Activated CD4-positive, alpha-beta memory T cell treated with anti-CD3 and anti-CD28 coated beads, Interleukin-2, amount 10 ng/mL, durations not matched to agents 7 days and 5 days (primary cell): Measurements from ENCODE around the gene LRRC10. TPM values are rescaled to one million over a fixed set of nuclear protein-coding genes. Genes with fewer than 3 reads are reported as not detected.

Source experiments
- CTCF ChIA-PET: fragments of 350-600 bp; sonication (Branson Sonifier 250); formaldehyde crosslinking; loops from one replicate; lab custom pipeline; 2021; ENCODE audit warnings: antibody characterized with exemption, inconsistent platforms; lab: Charles Lee
- POLR2A ChIA-PET: fragments of 350-600 bp; sonication (Branson Sonifier 250); formaldehyde crosslinking; loops from one replicate; lab custom pipeline; 2021; ENCODE audit warnings: antibody characterized with exemption; lab: Charles Lee
- DNase-seq: peaks from one replicate; pipeline ENCODE4 v3.0.0-alpha.2; 2020
- H3K27ac Mint-ChIP-seq: one replicate; pipeline ENCODE4 v1.8.0; 2021; ENCODE audit warnings: mild to moderate bottlenecking, mixed read lengths
- H3K27me3 Mint-ChIP-seq: one replicate; pipeline ENCODE4 v1.8.0; 2021; ENCODE audit warnings: mixed read lengths
- H3K36me3 Mint-ChIP-seq: one replicate; pipeline ENCODE4 v1.8.0; 2021; ENCODE audit warnings: low read depth, mixed read lengths
- H3K4me1 Mint-ChIP-seq: one replicate; pipeline ENCODE4 v1.8.0; 2021; ENCODE audit warnings: mixed read lengths
- H3K4me3 Mint-ChIP-seq: one replicate; pipeline ENCODE4 v1.8.0; 2021; ENCODE audit warnings: mild to moderate bottlenecking, mixed read lengths
- H3K9me3 Mint-ChIP-seq: one replicate; pipeline ENCODE4 v1.8.0; 2021; ENCODE audit warnings: mixed read lengths
- total RNA-seq, 2 experiments: library from RNA; stranded (reverse); gene quantifications; one replicate each; pipeline ENCODE4 v1.2.3, GENCODE V29; 2021

Gene LRRC10
- total RNA-seq = not detected

GRCh38 chr12:69610729-69611128, at the start of gene LRRC10:
LRRC10 (minus strand) TSS chr12:69610907; CDS start chr12:69610838, 69 bp downstream.
- POLR2A ChIA-PET = no interaction called here
- no peaks in the 10 kb centered on the region for H3K36me3 Mint-ChIP-seq
- no peak for DNase-seq
- no peaks in the 10 kb centered on the region for H3K4me1 Mint-ChIP-seq
- H3K9me3 Mint-ChIP-seq = no peaks in the 10 kb centered on the region
- CTCF ChIA-PET = interaction anchor here (0.6 to 3.1 kb wide), 5 partner anchors 20 to 781 kb away, joined by 3 to 9 read pairs (median 3); no protein-coding TSS in a partner anchor
- H3K4me3 Mint-ChIP-seq = no peak within 1 kb of the TSS
- peaks cover 6% of the 10 kb centered on the region for H3K27me3 Mint-ChIP-seq
- H3K27ac Mint-ChIP-seq = no peak within 1 kb of the TSS

- H3K27me3 Mint-ChIP-seq = peaks cover 20% of the 10 kb centered on the region
- no peaks in the 10 kb centered on the region for H3K9me3 Mint-ChIP-seq
- CTCF ChIA-PET = no interaction called here
- no peaks in the 10 kb centered on the region for H3K36me3 Mint-ChIP-seq
- H3K4me3 Mint-ChIP-seq = no peak overlapping the region
- POLR2A ChIA-PET = no interaction called here
- no peak for DNase-seq
- H3K27ac Mint-ChIP-seq = no peak overlapping the region
- H3K4me1 Mint-ChIP-seq = no peaks in the 10 kb centered on the region
These were observed 49.6 kb upstream of the LRRC10 start for GRCh38 chr12:69660164-69660863.

- POLR2A ChIA-PET = no interaction called here
- Mint-ChIP-seq H3K36me3 (no peaks in the 10 kb centered on the region), H3K27me3 (peaks cover 19% of the 10 kb centered on the region)
These were observed 47.5 kb upstream of the LRRC10 start for GRCh38 chr12:69658203-69658602.

GRCh38 chr12:69657376-69658137, 46.9 kb upstream of the LRRC10 start:
- Mint-ChIP-seq H3K36me3 (no peaks in the 10 kb centered on the region), H3K27ac (no peak overlapping the region), H3K4me3 (no peak overlapping the region), H3K9me3 (no peaks in the 10 kb centered on the region), H3K27me3 (peaks cover 16% of the 10 kb centered on the region), H3K4me1 (no peaks in the 10 kb centered on the region)
- DNase-seq = no peak
- ChIA-PET POLR2A (no interaction called here), CTCF (interaction anchor here (0.6 kb wide), 1 partner anchor 300 kb away, joined by 4 read pairs; no protein-coding TSS in a partner anchor)

More at GRCh38 chr12:69658203-69658602, 47.5 kb upstream of the LRRC10 start:
- DNase-seq = no peak
- Mint-ChIP-seq H3K4me3 (no peak overlapping the region), H3K4me1 (no peaks in the 10 kb centered on the region), H3K27ac (no peak overlapping the region), H3K9me3 (no peaks in the 10 kb centered on the region)
- CTCF ChIA-PET = interaction anchor here (0.6 kb wide), 1 partner anchor 301 kb away, joined by 4 read pairs; no protein-coding TSS in a partner anchor

GRCh38 chr12:69655616-69656340, 45.1 kb upstream of the LRRC10 start:
- no peak overlapping the region for H3K27ac Mint-ChIP-seq
- no peaks in the 10 kb centered on the region for H3K9me3 Mint-ChIP-seq
- CTCF ChIA-PET = interaction anchor here (1.7 kb wide), 1 partner anchor 16 kb away, joined by 4 read pairs; no protein-coding TSS in a partner anchor
- no peak overlapping the region for H3K4me3 Mint-ChIP-seq
- no peaks in the 10 kb centered on the region for H3K36me3 Mint-ChIP-seq
- peaks cover 15% of the 10 kb centered on the region for H3K27me3 Mint-ChIP-seq
- DNase-seq = no peak
- H3K4me1 Mint-ChIP-seq = no peaks in the 10 kb centered on the region
- POLR2A ChIA-PET = no interaction called here

GRCh38 chr12:69653703-69654102, 43.0 kb upstream of the LRRC10 start:
- Mint-ChIP-seq H3K27me3 (peaks cover 14% of the 10 kb centered on the region), H3K4me1 (no peaks in the 10 kb centered on the region), H3K36me3 (no peaks in the 10 kb centered on the region), H3K27ac (no peak overlapping the region), H3K9me3 (no peaks in the 10 kb centered on the region), H3K4me3 (no peak overlapping the region)
- ChIA-PET POLR2A (no interaction called here), CTCF (no interaction called here)
- DNase-seq = no peak

- H3K36me3 Mint-ChIP-seq = no peaks in the 10 kb centered on the region
- no peak for DNase-seq
- peaks cover 14% of the 10 kb centered on the region for H3K27me3 Mint-ChIP-seq
- no peak overlapping the region for H3K27ac Mint-ChIP-seq
- ChIA-PET CTCF (interaction anchor here (1.8 kb wide), 1 partner anchor 13 kb away, joined by 6 read pairs; no protein-coding TSS in a partner anchor), POLR2A (no interaction called here)
- H3K9me3 Mint-ChIP-seq = no peaks in the 10 kb centered on the region
- no peaks in the 10 kb centered on the region for H3K4me1 Mint-ChIP-seq
- H3K4me3 Mint-ChIP-seq = no peak overlapping the region
These were observed 41.2 kb upstream of the LRRC10 start for GRCh38 chr12:69651922-69652321.

- H3K27ac Mint-ChIP-seq = no peak overlapping the region
- no peak for DNase-seq
- no peaks in the 10 kb centered on the region for H3K36me3 Mint-ChIP-seq
- H3K4me3 Mint-ChIP-seq = no peak overlapping the region
- POLR2A ChIA-PET = no interaction called here
- H3K9me3 Mint-ChIP-seq = no peaks in the 10 kb centered on the region
- no peaks in the 10 kb centered on the region for H3K4me1 Mint-ChIP-seq
- peaks cover 19% of the 10 kb centered on the region for H3K27me3 Mint-ChIP-seq
- CTCF ChIA-PET = interaction anchor here (1.4 kb wide), 1 partner anchor 9 kb away, joined by 9 read pairs; no protein-coding TSS in a partner anchor
These were observed 38.8 kb upstream of the LRRC10 start for GRCh38 chr12:69649529-69649928.

- Mint-ChIP-seq H3K4me1 (no peaks in the 10 kb centered on the region), H3K36me3 (no peaks in the 10 kb centered on the region), H3K9me3 (no peaks in the 10 kb centered on the region), H3K4me3 (no peak overlapping the region), H3K27ac (no peak overlapping the region), H3K27me3 (peaks cover 19% of the 10 kb centered on the region)
- DNase-seq = no peak
- ChIA-PET CTCF (no interaction called here), POLR2A (no interaction called here)
These were observed 37.8 kb upstream of the LRRC10 start for GRCh38 chr12:69648476-69648875.

GRCh38 chr12:69647178-69647577, 36.5 kb upstream of the LRRC10 start:
- ChIA-PET CTCF (no interaction called here), POLR2A (no interaction called here)
- no peak overlapping the region for H3K27ac Mint-ChIP-seq
- no peak for DNase-seq
- no peaks in the 10 kb centered on the region for H3K4me1 Mint-ChIP-seq
- peaks cover 19% of the 10 kb centered on the region for H3K27me3 Mint-ChIP-seq
- H3K4me3 Mint-ChIP-seq = no peak overlapping the region
- H3K9me3 Mint-ChIP-seq = no peaks in the 10 kb centered on the region
- no peaks in the 10 kb centered on the region for H3K36me3 Mint-ChIP-seq

GRCh38 chr12:69645031-69645430, 34.3 kb upstream of the LRRC10 start:
- ChIA-PET CTCF (no interaction called here), POLR2A (no interaction called here)

GRCh38 chr12:69644511-69644910, 33.8 kb upstream of the LRRC10 start:
- H3K9me3 Mint-ChIP-seq = no peaks in the 10 kb centered on the region
- H3K4me3 Mint-ChIP-seq = no peak overlapping the region
- H3K4me1 Mint-ChIP-seq = no peaks in the 10 kb centered on the region
- no peak for DNase-seq
- ChIA-PET CTCF (no interaction called here), POLR2A (no interaction called here)
- H3K36me3 Mint-ChIP-seq = no peaks in the 10 kb centered on the region
- H3K27ac Mint-ChIP-seq = no peak overlapping the region
- H3K27me3 Mint-ChIP-seq = peaks cover 11% of the 10 kb centered on the region

More at GRCh38 chr12:69645031-69645430, 34.3 kb upstream of the LRRC10 start:
- H3K27me3 Mint-ChIP-seq = peaks cover 11% of the 10 kb centered on the region
- H3K9me3 Mint-ChIP-seq = no peaks in the 10 kb centered on the region
- DNase-seq = no peak
- no peak overlapping the region for H3K4me3 Mint-ChIP-seq
- H3K27ac Mint-ChIP-seq = no peak overlapping the region
- no peaks in the 10 kb centered on the region for H3K36me3 Mint-ChIP-seq
- H3K4me1 Mint-ChIP-seq = no peaks in the 10 kb centered on the region

- POLR2A ChIA-PET = no interaction called here
- no peak overlapping the region for H3K27ac Mint-ChIP-seq
- H3K4me1 Mint-ChIP-seq = no peaks in the 10 kb centered on the region
These were observed 31.8 kb upstream of the LRRC10 start for GRCh38 chr12:69642531-69642930.

More at GRCh38 chr12:69642531-69642930, 31.8 kb upstream of the LRRC10 start:
- Mint-ChIP-seq H3K27me3 (peaks cover 5% of the 10 kb centered on the region), H3K36me3 (no peaks in the 10 kb centered on the region), H3K9me3 (no peaks in the 10 kb centered on the region), H3K4me3 (no peak overlapping the region)
- CTCF ChIA-PET = no interaction called here
- DNase-seq = no peak
